GM19239 (cell line): ENCODE results near the gene GRM6.

Experiments used
- DNase-seq: peaks from one replicate; pipeline ENCODE4 v3.0.0; 2011; ENCODE audit warnings: low spot score; ENCODE audit not compliant: insufficient read length
- FAIRE-seq: peaks from 2 replicates; lab custom pipeline; 2011; peaks lifted over from hg19 to GRCh38; lab: Jason Lieb, UNC

GRM6 gene

DNA sequence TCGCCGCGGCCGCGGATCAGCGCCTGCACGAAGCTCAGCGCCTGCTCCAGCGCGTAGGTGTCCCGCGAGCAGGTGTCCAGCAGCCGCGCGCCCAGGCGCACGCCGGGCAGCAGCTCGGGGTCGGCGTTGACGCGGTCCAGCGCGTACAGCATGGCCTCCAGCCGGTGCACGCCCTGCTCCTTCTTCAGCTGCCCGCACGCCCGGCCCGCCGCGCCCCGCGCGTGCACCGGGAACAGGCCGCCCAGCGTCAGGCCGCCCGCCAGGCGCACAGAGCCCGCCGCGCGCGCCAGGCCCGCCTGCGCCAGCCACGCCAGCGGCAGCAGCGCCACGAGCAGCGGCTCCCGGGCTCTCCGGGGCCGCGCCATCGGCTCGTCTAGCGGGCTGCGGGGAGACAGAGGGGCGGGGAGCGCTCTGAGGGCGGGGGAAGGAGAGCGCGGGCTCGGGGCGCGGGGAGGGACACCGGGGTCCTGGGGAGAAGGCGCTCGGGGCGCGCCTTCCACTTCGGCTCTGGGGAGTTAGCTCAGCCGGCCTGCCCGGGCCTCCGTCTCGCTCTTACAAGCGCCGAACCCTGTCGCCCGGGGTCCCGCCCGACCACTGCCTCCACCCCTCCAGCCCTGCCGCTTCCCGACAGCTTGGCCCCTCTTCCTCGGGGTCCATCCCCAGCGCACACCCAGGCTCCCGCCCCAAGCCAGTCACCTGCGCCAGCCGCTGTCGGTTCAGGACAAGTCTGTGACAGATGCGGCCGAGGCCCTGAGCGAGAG lies at the start of gene GRM6:
GRM6 (minus strand) TSS at position 741 of the 761 bp plus-strand sequence; CDS start at position 365, 376 bp downstream.
- no peak for FAIRE-seq
- DNase-seq = no peak

DNA sequence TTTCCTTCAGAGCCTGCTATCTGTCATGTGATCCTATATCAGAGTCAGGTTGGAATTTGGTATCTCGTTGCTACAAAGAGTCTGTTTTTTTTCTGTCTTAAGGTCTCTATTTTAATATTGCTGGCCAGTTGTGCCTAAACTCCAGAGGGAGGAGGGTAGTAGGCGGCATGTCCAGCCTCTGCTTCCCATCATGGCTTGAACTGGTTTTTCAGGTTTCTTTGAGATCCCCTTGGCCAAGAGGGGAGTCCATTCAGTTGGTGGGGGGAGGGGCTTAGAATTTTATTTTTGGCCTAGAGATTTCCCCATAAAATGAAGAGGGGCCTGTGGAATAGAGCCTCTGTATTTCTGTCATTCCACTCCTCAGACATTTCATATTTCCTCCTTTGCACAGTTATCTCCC lies 49.6 kb upstream of the GRM6 start:
- DNase-seq (no peak), FAIRE-seq (no peak)

DNA sequence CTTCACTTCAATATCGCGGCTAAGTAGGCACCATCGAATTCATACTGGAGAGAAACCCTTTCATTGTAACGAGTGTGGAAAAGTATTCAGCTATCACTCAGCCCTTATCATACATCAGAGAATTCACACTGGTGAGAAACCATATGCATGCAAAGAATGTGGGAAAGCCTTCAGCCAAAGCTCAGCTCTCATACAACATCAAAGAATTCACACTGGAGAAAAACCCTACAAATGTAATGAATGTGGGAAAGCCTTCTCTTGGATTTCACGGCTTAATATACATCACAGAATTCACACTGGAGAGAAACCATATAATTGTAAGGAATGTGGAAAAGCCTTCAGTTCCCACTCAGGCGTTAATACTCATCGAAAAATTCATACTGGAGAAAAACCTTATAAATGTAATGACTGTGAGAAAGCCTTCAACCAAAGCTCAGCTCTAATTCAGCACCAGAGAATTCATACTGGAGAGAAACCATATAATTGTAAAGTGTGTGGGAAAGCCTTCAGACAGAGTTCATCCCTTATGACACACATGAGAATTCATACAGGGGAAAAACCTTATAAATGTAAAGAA lies 38.0 kb upstream of the GRM6 start:
- DNase-seq = no peak

GRCh38 chr5:179023528-179024189 lies 28.5 kb upstream of the GRM6 start, which contains the start of gene ZNF879:
ZNF879 (plus strand) TSS chr5:179023804; CDS start chr5:179025005, 1,201 bp downstream.
- FAIRE-seq (no peak), DNase-seq (peak; percentile 25)

More for the DNA sequence above, 38.0 kb upstream of the GRM6 start:
- no peak for FAIRE-seq

DNA sequence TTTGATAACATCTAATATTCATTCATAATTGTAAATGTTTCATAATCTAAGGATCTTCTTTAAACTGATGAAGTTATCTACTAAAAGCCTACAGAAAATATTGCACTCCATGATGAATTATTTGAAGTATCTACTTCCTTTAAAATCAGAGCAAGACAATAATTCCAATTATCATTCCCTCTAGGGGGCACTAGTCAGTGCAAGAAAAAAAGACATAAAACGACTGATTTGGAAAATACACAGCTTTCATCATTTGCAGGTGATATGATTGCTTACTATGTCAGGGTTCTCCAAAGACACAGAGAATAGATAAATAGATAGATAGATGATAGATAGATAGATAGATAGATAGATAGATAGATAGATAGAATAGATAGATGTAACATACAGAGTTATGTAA lies 13.5 kb upstream of the GRM6 start:
- FAIRE-seq = no peak

DNA sequence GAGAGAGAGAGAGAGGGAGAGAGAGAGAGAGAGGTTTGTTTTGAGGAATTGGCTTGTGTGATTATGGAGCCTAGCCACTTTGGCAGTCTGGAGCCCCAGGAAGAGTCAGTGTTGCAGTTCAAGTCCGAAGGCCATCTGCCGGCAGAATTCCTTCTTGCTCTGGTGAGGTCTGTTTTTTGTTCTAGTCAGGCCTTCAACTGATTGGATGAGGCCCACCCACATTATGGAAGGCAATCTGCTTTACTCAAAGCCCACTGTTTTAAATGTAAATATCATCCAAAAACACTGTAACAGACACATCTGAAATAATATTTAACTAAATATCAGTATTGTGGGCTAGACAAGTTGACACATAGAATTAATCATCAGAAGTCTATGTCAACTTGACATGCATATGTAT lies 11.4 kb upstream of the GRM6 start:
- DNase-seq (no peak), FAIRE-seq (no peak)

More for the DNA sequence above, 13.5 kb upstream of the GRM6 start:
- DNase-seq = no peak

- no peak for DNase-seq
- no peak for FAIRE-seq
These were observed 3.3 kb upstream of the GRM6 start for GRCh38 chr5:178998441-178998840.

- FAIRE-seq = no peak
- no peak for DNase-seq
These were observed 2.1 kb upstream of the GRM6 start for GRCh38 chr5:178997191-178997590.

GRCh38 chr5:178996156-178996555 lies 1.0 kb upstream of the GRM6 start:
- FAIRE-seq (no peak), DNase-seq (no peak)

DNA sequence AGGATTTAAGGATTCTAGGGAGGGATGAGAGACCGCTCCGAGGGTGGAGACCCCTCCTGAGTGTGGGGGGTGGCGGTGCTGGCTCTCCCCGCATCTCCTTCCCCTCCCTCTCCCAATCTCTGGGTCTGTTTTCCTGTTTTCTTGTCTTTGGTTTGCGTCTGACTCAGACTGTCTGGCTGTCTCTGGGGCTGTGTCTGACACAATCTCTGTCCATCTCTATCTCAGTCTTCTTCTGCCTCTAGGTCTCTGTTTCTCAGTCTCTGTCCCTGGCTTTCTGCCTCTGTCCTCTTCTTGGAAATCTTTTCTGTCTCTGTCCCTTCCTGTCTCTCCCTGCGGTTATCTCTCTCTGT lies 196 bp upstream of the GRM6 start:
- no peak for DNase-seq
- no peak for FAIRE-seq

DNA sequence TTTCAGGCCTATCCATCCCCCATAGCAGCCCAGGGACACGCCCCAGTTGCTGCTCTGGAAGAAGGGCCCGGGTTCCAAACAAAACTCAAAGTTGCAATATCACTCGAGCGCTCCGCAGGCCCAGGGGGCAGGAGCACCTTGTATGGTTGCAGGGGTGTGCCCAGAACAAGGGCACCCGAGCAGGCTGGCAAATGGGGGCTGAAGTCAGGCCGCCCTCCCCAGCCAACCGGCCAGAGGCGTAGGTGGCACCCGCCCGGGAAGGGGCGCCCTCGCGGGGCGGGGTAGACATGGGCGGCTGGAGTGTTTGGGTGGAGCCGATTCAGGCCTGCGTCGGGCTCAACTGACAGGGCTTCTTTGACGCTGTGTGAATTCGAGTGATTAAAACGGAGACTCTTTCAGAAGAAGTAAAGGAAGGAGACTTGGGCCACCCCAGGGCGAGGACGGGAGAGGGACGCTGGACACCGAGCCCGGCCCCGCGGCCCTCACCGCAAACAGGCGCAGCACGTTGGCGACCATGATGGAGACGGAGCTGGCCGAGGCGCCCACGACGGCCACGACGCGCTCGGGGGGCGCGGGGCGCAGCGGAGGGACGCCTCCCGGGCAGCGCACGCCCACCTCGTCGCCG lies 1.1 kb downstream of the GRM6 start:
- DNase-seq (no peak), FAIRE-seq (no peak)

DNA sequence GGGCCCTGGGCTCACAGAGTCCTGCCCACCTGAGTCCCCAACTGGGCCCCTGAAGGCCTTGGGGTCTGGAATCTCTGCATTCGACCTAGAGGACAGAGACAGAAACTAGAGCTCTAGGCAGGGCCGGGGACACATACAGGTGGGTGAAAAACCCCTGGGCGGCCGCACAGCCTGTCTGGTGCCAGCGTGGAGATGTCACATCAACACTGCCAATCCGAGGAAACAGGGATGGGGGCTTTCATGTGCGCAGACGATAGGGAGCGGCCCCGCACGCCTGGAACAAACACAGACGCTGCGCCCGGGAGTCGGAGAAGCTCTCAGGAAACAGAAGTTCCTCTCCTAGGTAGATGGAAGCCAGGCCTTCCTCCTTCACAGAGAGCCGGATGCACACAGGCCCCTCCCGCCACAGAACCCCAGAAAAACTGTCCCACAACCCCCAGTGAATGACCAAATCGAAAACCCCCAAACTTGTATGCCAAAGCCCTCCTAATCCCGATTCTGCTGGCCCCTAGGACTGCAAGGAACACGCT lies 1.8 kb downstream of the GRM6 start:
- FAIRE-seq (no peak), DNase-seq (no peak)

DNA sequence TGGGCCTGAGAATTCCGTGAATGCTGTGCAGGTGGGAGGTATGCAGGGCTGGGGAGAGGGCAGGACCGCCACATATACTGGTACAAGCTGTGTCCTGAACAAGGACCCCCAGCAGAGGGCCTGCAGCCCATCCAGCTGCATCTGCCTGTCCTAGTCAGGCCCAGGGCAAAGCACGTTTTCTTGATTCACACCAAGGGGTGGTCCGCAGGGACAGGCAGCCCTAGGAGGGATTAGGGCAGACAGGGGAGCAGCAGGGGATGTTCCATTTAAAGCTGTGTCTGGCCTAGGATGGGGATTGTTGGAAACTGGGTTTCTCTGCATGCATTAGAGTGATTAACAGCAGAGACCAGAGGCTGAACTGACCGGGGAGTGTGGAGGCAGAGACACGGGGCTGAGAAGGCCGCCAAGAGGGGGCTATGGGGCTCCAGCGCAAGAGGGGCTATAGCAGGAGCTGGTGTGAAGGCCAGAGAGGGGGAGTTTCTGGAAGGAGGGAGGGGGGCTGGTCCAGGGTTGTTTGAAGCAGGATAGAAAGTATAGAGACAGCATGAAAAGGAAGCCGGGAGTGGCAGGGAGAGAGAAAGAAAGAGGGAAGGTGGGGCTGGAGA lies 2.7 kb downstream of the GRM6 start:
- no peak for DNase-seq
- FAIRE-seq = no peak

- DNase-seq = no peak
- no peak for FAIRE-seq
These were observed 3.7 kb downstream of the GRM6 start for GRCh38 chr5:178991190-178992145.

- DNase-seq (no peak), FAIRE-seq (no peak)
These were observed 4.6 kb downstream of the GRM6 start for GRCh38 chr5:178990491-178990890.

DNA sequence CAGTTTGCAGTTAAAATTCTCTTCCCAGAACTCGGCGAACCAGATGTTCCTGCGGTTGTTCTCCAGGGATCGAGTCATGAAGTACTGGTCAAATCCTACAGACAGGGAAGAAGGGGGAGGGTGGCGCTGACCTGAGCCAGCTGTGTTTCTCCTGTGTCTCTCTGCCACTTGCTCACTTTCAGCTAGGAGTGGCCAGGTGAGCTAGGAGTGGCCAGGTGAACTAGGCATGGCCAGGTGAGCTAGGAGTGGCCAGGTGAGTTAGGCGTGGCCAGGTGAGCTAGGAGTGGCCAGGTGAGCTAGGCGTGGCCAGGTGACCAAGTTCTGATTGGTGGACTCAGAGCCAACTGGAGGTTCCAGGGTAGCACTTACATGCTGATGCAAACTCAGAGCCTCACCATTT lies 5.8 kb downstream of the GRM6 start:
- DNase-seq = no peak
- no peak for FAIRE-seq

DNA sequence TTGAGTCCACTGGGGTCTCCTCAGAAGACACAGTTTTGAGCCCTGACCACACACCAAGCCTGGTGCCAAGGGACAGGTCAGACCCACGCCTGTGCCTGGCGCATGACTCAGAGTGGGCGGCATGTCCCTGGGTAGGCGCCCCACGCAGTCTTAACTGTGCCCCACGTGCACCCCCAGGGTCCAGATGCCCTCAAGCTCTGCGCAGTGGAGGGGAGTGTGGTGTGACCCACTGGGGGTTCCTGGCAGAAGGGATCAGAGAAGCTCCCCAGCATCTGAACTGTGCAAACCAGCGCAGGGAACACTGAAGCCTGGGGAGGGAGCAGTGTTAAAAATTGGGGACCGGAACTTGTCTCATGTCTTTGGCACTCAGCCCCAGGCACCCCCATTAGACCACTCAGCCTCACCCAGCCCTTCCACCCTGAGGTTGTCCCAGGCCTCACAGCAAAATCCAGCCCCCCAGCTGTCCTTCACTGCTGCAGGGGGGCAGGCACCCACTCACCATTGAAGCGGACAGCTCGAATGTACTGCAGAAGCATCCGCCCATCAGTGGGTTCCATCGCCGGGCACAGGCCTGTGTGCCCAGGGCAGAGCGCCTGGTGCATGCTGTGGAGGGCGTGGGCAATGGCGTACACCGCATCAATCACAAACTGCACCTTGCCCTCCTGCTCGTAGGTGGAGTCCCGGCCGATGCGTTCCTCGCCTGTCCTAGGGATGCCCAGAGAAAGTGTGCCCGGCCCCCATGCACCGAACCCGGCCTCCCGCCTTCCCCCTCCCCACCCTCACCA lies 6.5 kb downstream of the GRM6 start:
- DNase-seq = no peak
- FAIRE-seq = no peak

GRCh38 chr5:178986326-178986960 lies 8.7 kb downstream of the GRM6 start:
- no peak for DNase-seq
- no peak for FAIRE-seq
